Posterior cingulate gyrus (tissue), 11 donors: ENCODE results near the gene CLDN8.

Source experiments
- DNase-seq, 10 donors: peaks; one replicate each; pipeline versions ENCODE4 v3.0.0 to v3.0.0-alpha.2; 2020 to 2021; ENCODE audit warnings: mixed read lengths in 3 of 10
- intact Hi-C: fragments of 100-400 bp; cut with DNase I; formaldehyde crosslinking; loops from one replicate; pipeline ENCODE4 v1.15.1; 2023

CLDN8 gene

DNA sequence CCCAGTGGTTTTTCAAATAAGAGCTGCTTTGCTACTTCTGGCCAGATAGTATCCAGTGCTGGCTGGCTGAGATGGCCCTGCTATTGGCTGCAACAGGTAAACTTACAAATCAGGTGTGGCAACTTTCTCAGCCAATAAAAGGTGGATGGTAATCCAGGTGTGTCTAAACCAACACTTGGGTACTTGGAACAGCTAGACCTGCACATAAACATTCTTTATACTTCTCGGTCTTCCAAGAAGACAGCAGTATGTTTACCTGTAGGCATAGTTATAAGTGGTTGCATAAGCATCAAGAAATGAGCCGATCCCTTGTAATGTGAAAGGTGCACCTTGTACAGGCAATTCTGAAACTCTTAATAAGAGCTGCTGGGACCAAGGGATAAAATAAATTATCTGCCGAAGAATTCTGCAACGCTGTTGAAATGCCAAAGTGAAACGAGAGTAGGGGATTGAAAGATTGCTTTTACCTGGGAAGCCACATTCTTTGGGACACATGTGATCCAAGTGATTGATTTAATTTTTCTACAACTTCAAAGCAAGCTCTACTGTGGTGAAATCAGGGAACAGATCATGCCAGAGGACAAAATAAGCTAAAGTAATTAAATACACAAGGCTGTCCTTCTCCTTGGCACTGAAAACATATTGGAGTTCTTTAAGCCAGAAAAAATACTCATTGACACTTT lies at the start of gene CLDN8:
CLDN8 (minus strand) TSS at position 57 of the 683 bp plus-strand sequence. CDS start 172 bp downstream, outside the sequence.
- intact Hi-C loops, result no loop called here
- no peak for DNase-seq

DNA sequence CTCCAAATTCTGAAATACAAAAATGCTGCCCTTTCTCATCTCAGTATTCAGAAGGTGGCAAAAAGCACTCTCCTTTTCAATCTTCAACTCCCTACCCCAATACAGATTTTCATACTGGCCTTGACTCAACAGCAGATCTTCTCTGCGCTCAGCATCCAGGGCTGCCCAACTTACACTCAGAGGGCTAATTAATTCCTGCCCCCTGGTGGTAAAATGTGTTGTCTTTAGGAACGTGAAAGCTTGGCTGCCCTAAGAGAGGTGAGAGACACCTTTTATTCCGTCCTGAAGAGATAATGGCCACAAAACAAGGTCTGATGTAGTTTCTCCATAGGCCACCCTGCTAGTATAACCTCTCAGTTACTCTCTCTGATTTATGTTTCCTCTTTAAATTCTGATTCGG lies 41.9 kb upstream of the CLDN8 start:
- intact Hi-C loops, result no loop called here

DNA sequence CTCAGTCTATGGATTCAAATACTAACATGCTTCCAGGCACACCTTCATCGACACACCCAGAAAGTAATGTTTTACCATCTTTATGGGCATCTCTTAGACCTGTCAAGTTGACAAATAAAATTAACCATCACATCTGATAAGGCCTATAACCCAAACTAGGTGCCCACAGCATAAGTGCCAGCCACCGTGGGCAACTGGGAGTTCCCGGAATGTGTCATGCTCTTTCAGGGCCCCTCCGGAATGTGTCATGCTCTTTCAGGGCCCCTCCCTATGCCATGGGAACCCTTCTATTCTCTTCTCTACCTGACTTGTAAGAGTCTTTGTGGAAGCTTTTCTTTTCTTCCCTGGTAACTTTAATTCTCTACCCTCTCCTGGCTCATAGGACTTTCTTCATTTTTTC lies 40.2 kb upstream of the CLDN8 start:
- intact Hi-C loops, result no loop called here
- no peak for DNase-seq

More for the DNA sequence above, 41.9 kb upstream of the CLDN8 start:
- no peak for DNase-seq

GRCh38 chr21:30255679-30256078 lies 39.8 kb upstream of the CLDN8 start:
- intact Hi-C loops, result no loop called here
- no peak for DNase-seq

- DNase-seq, result no peak
- intact Hi-C loops, result no loop called here
Observed at GRCh38 chr21:30251781-30252180, 35.9 kb upstream of the CLDN8 start.

GRCh38 chr21:30249936-30250335 lies 34.0 kb upstream of the CLDN8 start:
- DNase-seq, result no peak
- intact Hi-C loops, result no loop called here

DNA sequence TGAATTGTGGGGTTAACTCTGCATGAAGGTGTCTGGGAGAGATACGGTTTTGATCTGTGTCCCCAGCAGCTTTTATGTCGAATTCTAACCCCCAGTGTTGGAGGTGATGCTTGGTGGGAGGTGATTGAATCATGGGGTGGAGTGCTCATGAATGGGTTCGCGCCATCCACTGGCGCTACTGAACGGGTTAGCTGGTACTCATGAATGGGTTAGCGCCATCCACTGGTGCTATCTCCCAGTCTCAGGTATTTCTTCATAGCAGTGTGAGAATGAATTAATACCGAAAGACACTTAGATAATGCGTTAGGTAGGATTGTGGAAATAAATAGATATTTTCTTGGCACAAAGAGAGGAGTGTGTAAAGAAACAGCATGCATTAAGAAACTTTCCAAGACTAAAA lies 32.9 kb upstream of the CLDN8 start:
- intact Hi-C loops, result no loop called here
- no peak for DNase-seq

- no peak for DNase-seq
- intact Hi-C loops, result no loop called here
Observed at GRCh38 chr21:30245061-30245460, 29.2 kb upstream of the CLDN8 start.

DNA sequence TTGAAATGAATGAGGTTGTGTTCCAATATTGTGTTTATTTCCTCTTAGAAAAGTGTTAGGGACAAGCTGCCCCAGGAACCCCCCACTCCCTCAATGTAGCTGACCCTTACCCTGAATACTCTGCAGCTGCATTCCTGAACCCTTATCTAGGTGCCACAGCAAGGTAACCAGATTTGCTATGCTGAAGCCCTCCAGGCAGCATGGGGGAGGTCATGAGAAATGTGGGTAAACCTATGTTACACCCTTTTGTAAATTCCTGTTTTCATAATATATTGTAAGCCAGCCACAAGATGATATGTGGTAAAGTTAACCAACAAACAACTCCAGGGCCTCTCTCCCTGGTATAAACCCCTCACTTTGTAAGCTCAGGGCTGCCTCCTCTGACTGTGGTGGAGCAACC lies 27.8 kb upstream of the CLDN8 start:
- intact Hi-C loops, result no loop called here
- no peak for DNase-seq

DNA sequence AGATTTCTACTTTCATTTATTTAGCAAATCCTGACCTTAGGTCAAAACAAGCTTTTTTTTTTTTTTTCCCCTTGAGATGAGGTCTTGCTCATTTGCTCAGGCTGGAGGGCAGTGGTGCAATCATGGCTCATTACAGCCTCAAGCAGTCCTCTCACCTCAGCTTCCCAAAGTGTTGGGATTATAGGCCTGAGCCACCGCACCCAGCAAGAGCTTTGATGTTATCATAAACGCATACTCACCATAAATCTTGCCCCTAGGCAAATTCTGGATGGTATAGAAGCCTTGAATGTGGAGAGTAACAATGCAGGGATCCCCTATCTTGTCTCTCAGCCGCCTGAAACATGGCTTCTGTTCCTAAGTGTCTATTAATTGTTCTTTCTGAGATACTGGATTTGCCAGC lies 24.8 kb upstream of the CLDN8 start:
- no peak for DNase-seq
- intact Hi-C loops, result no loop called here

DNA sequence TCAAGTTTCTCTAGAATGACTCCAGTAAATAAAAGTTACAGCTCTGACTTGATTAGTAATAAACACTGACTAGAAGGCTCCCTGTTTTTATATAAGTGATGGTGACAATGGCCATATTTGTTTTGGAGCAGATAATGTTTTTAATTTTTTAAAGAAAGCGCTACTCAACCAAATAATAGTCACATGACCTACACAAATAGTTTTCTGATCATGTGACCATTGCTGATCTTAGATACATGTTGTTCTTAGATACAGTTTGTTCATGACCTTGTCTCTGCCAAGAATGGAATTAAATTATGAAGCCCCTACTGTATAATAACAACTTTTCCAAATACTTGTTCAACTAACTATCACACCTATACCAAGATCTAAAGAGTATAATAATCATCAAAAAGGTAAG lies 22.3 kb upstream of the CLDN8 start:
- intact Hi-C loops, result no loop called here
- no peak for DNase-seq

GRCh38 chr21:30234643-30235042 lies 18.7 kb upstream of the CLDN8 start:
- intact Hi-C loops, result no loop called here
- DNase-seq, result no peak

DNA sequence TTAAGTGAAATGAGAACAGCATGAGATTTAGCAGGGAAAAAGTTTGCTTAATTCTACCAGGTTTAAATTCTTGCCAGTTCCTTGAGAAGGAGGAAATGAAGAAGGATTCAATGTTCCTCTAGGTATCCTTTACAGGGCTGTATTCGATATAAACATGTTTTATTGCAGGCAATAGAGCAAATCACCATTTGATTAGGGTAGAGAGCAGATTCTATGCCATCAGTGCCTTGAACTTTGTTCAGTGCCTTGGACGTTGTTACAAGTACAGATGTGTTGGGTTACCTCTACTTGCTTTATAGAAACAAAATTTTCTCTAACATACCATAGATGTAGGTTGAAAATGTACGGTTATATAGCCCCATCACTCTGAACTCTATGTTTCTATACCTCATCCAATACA lies 18.2 kb upstream of the CLDN8 start:
- no peak for DNase-seq
- intact Hi-C loops, result no loop called here

- DNase-seq, result no peak
- intact Hi-C loops, result no loop called here
Observed at GRCh38 chr21:30233228-30234020, 17.5 kb upstream of the CLDN8 start.

DNA sequence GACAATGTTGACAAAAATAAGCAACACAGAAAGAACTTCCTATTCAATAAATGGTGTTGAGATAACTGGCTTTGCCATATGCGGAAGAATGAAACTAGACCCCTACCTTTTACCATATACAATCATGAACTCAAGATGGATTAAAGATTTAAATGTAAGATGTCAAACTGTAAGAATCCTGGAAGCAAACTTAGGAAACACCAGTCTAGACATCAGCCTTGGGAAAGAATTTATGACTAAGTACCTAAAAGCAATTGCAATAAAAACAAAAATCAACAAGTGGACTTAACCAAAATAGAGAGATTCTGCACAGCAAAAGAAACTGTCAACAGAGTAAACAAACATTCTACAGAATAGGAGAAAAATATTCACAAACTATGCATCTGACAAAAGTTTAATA lies 16.1 kb upstream of the CLDN8 start:
- intact Hi-C loops, result no loop called here
- no peak for DNase-seq

DNA sequence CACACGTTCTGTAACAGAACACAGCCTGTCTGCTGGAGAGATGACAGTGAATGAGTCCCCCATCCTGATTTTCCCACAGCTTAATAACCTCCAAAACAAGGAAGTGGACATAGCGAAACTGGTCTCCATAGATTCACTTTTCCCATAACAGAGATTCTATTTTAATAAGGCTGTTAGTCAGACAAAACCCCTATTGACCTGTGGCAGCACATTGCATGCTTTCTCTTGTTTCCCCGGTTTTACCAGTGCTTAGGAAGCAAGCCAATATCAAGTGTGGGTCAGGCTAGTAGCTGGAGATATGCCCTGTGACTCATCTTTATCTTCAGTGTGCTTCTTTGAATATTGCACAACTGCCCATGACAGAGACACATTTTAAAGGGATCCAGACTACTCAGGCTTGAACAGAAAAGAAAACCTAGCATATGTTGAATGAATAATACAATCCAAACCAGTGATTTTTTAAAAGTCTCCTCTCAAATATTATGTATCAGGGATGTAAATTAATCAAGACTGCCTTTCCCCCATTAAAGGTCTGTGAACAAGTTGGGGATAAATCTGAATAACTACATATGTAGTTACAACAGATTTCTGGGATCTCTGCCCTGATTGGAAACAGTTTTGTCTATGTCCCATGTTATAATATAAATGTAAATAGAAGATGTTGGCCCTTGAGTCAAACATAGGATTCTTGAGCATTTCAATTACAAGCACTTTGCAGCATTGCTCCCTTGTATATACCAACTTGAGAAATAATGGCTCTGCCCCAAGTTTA lies 11.9 kb upstream of the CLDN8 start:
- DNase-seq, result no peak
- intact Hi-C loops, result no loop called here

DNA sequence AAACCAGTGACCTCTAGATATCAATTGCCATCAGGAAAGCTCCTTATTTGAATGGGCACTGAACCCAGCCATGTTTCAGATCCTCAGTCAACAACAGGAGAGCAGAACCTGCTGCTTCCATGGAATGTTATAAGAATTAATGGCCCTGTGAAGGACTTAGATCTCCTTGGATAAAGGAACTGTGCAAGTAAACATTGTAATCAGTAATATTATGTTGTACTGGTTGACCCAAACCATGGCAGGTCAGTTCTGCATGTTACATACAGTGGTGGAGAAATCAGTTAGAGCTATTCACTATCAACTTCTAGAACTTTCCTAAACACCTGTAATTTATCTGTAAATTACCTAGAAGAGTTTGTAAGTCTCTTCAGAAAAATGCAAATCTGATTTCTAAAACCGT lies 11.2 kb upstream of the CLDN8 start:
- DNase-seq, result no peak
- intact Hi-C loops, result no loop called here

GRCh38 chr21:30223596-30223995 lies 7.7 kb upstream of the CLDN8 start:
- intact Hi-C loops, result no loop called here
- no peak for DNase-seq

GRCh38 chr21:30222724-30223123 lies 6.8 kb upstream of the CLDN8 start:
- no peak for DNase-seq
- intact Hi-C loops, result no loop called here

DNA sequence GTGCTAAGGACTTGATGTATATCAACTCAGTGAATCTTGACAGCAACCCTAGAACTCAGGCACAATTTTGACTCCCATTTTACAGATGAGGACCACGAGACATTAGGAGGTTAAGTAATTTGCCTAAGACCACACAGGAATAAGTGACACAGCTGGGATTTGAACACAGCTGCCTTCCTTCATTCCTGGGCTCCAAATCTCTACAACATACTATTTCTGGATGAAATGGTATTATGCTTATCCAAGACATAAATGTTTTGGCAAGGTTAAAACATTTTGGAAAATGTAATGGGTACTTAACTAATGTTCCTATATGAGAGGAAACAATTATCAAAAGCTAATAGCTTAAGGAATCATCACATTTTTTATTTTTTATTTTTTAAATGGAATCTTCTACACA lies 4.8 kb downstream of the CLDN8 start:
- DNase-seq, result no peak
- intact Hi-C loops, result no loop called here

- intact Hi-C loops, result no loop called here
- no peak for DNase-seq
Observed at GRCh38 chr21:30209601-30210000, 6.3 kb downstream of the CLDN8 start.

- intact Hi-C loops, result no loop called here
Observed at GRCh38 chr21:30207252-30207579, 8.7 kb downstream of the CLDN8 start.

More at GRCh38 chr21:30207252-30207579, 8.7 kb downstream of the CLDN8 start:
- no peak for DNase-seq
